CD14-positive monocyte (primary cell): ENCODE data around the gene EYA3. TPM values are rescaled to one million over a fixed set of nuclear protein-coding genes. Genes with fewer than 3 reads are reported as not detected.

Experiments used
- DNase-seq, 3 donors: peaks; one replicate each; pipeline ENCODE4 v3.0.0-alpha.2; 2011 to 2022
- H2AFZ ChIP-seq: 2 replicates; pipeline ENCODE4 v1.6.0; 2012; ENCODE audit warnings: mild to moderate bottlenecking, low read depth, low read length, inconsistent platforms; ENCODE audit not compliant: insufficient read depth, poor library complexity, severe bottlenecking
- H3K27ac ChIP-seq, 2 donors: 1 replicate in 1 of 2; 2 replicates in 1 of 2; pipeline ENCODE4 v1.5.1; 2012 to 2013; ENCODE audit warnings: low read length in 2 of 2, control low read depth in 1 of 2, inconsistent platforms in 1 of 2, low read depth in 1 of 2, mild to moderate bottlenecking in 1 of 2
- H3K27me3 ChIP-seq, 2 donors: one replicate each; pipeline versions ENCODE4 v1.6.0 to v1.6.1; 2011 to 2013; ENCODE audit warnings: low read length in 2 of 2; ENCODE audit not compliant: control insufficient read depth in 2 of 2, insufficient read depth in 2 of 2
- H3K36me3 ChIP-seq, 2 donors: replicated peaks in 1 of 2; 1 replicate in 1 of 2; 2 replicates in 1 of 2; pipeline versions ENCODE4 v1.5.1 to v1.6.1; 2012 to 2013; ENCODE audit warnings: low read length in 2 of 2, control low read depth in 1 of 2, inconsistent platforms in 1 of 2, mild to moderate bottlenecking in 1 of 2; ENCODE audit not compliant: insufficient read depth in 2 of 2, control insufficient read depth in 1 of 2
- H3K4me1 ChIP-seq, 2 donors: 1 replicate in 1 of 2; 2 replicates in 1 of 2; pipeline versions ENCODE4 v1.5.1 to v1.6.1; 2012 to 2013; ENCODE audit warnings: low read length in 2 of 2, control low read depth in 1 of 2, inconsistent platforms in 1 of 2, mild to moderate bottlenecking in 1 of 2, moderate library complexity in 1 of 2; ENCODE audit not compliant: insufficient read depth in 2 of 2, control insufficient read depth in 1 of 2
- H3K4me2 ChIP-seq: replicated peaks from 2 replicates; pipeline ENCODE3; 2012; ENCODE audit warnings: low read length, moderate library complexity, mild to moderate bottlenecking; ENCODE audit not compliant: poor library complexity, severe bottlenecking; ENCODE audit errors: extremely low read depth
- H3K4me3 ChIP-seq, 3 experiments: fragments of 200-600 bp in 1 of 3; sonication (generic) in 1 of 3; replicated peaks in 1 of 3; 1 replicate in 2 of 3; 2 replicates in 1 of 3; pipeline ENCODE4 v1.5.1; 2011 to 2013; ENCODE audit warnings: low read length in 3 of 3, mild to moderate bottlenecking in 3 of 3, control low read depth in 2 of 3, low read depth in 2 of 3, inconsistent platforms in 1 of 3, moderate library complexity in 1 of 3
- H3K79me2 ChIP-seq: 2 replicates; pipeline ENCODE4 v1.6.0; 2012; ENCODE audit warnings: mild to moderate bottlenecking, control low read depth, inconsistent platforms, low read length, moderate library complexity; ENCODE audit not compliant: insufficient read depth
- H3K9ac ChIP-seq: 2 replicates; pipeline ENCODE4 v1.6.0; 2017; ENCODE audit warnings: low read length, mild to moderate bottlenecking; ENCODE audit not compliant: insufficient read depth, poor library complexity, severe bottlenecking
- H3K9me3 ChIP-seq, 2 donors: replicated peaks in 1 of 2; 1 replicate in 1 of 2; 2 replicates in 1 of 2; pipeline versions ENCODE4 v1.5.1 to v1.6.1; 2012 to 2013; ENCODE audit warnings: low read length in 2 of 2, control low read depth in 1 of 2; ENCODE audit not compliant: control insufficient read depth in 1 of 2, insufficient read depth in 1 of 2
- H4K20me1 ChIP-seq: 2 replicates; pipeline ENCODE4 v1.6.0; 2012; ENCODE audit warnings: mild to moderate bottlenecking, low read length, control low read depth, moderate library complexity; ENCODE audit not compliant: insufficient read depth
- H3K27ac Mint-ChIP-seq, 7 donors: one replicate each; pipeline ENCODE4 v1.8.0; 2020; ENCODE audit warnings: mild to moderate bottlenecking in 7 of 7, mixed read lengths in 7 of 7, moderate library complexity in 6 of 7, inconsistent platforms in 2 of 7
- H3K27me3 Mint-ChIP-seq, 3 donors: one replicate each; pipeline ENCODE4 v1.8.0; 2021 to 2022; ENCODE audit warnings: low read depth in 3 of 3, mild to moderate bottlenecking in 3 of 3, mixed read lengths in 3 of 3, moderate library complexity in 3 of 3, inconsistent platforms in 1 of 3
- H3K36me3 Mint-ChIP-seq, 2 donors: one replicate each; pipeline ENCODE4 v1.8.0; 2020; ENCODE audit warnings: mixed read lengths in 2 of 2, inconsistent platforms in 1 of 2, mild to moderate bottlenecking in 1 of 2
- H3K4me1 Mint-ChIP-seq: one replicate; pipeline ENCODE4 v1.8.0; 2020; ENCODE audit warnings: mild to moderate bottlenecking, mixed read lengths
- H3K4me3 Mint-ChIP-seq, 2 donors: one replicate each; pipeline ENCODE4 v1.8.0; 2020; ENCODE audit warnings: mild to moderate bottlenecking in 2 of 2, mixed read lengths in 2 of 2, moderate library complexity in 1 of 2
- H3K9me3 Mint-ChIP-seq, 7 donors: one replicate each; pipeline ENCODE4 v1.8.0; 2020 to 2022; ENCODE audit warnings: mixed read lengths in 7 of 7, mild to moderate bottlenecking in 6 of 7, moderate library complexity in 6 of 7, inconsistent platforms in 2 of 7
- CTCF ChIP-seq: fragments of 200-600 bp; IDR thresholded peaks from one replicate; pipeline ENCODE4 v1.8.0; 2022; ENCODE audit warnings: antibody characterized with exemption, mild to moderate bottlenecking
- WGBS: methylation state at CpG from one replicate; pipeline ENCODE4 v1.1.5; 2013; ENCODE audit warnings: missing lambda C conversion rate; ENCODE audit not compliant: insufficient coverage; 5-methylcytosine and 5-hydroxymethylcytosine counted together
- intact Hi-C, 2 donors: fragments of 100-400 bp; cut with micrococcal nuclease; formaldehyde crosslinking; loops; one replicate each; pipeline versions ENCODE4 v1.15.0 to v1.15.1; 2023
- polyA plus RNA-seq, 3 donors: library from polyadenylated mRNA; depleted of rRNA in 1 of 3; unstranded in 2 of 3; stranded (reverse) in 1 of 3; fragments of 300-500 nt in 2 of 3; fragments of >200 nt in 1 of 3; fragmentation: Illumina TruSeq in 2 of 3; gene quantifications; 1 replicate in 2 of 3; 2 replicates in 1 of 3; pipeline ENCODE4 v1.2.3, GENCODE V29; 2012 to 2021

EYA3 gene
- polyA plus RNA-seq, 3 donors = 3.3 to 21.1 (median 3.7) TPM

GRCh38 chr1:28134651-28135207 is 46.3 kb upstream of the EYA3 start:
- H3K9me3 Mint-ChIP-seq = peaks cover 0 to 1% (median 0%) of the 10 kb centered on the region in 7 donors

More at GRCh38 chr1:28134651-28135207, 46.3 kb upstream of the EYA3 start:
- Histone ChIP-seq H3K9me3 (no peaks in the 10 kb centered on the region), H3K4me3 (peak overlapping the region in 1 of 3 experiments; percentile 49), H3K79me2 (no peaks in the 10 kb centered on the region), H3K9ac (peak overlapping the region; percentile 49), H3K27ac (peak overlapping the region; percentile 84 to 87), H3K4me2 (peak overlapping the region; percentile 61), H4K20me1 (no peaks in the 10 kb centered on the region), H2AFZ (no peak overlapping the region), H3K27me3 (no peaks in the 10 kb centered on the region), H3K36me3 (no peaks in the 10 kb centered on the region), H3K4me1 (peaks cover 68 to 86% of the 10 kb centered on the region in 2 donors)
- Mint-ChIP-seq H3K27ac (peak overlapping the region; percentile 92 to 99 (median 98)), H3K4me3 (peak overlapping the region in 1 of 2 donors; percentile 38), H3K27me3 (peaks cover 0 to 1% (median 0%) of the 10 kb centered on the region in 3 donors), H3K4me1 (peaks cover 74% of the 10 kb centered on the region), H3K36me3 (peaks cover 2 to 6% of the 10 kb centered on the region in 2 donors)
- WGBS = 100% methylated on average over 1 of the region's 2 CpGs
- DNase-seq = no peak
- no peak for TF ChIP-seq CTCF
- intact Hi-C loops = loop anchor here (5.0 kb wide), 2 partner anchors 38 to 42 kb away; no protein-coding TSS in a partner anchor
